ENCODE data around the gene SCIN. TPM values are rescaled to one million over a fixed set of nuclear protein-coding genes. Genes with fewer than 3 reads are reported as not detected.

SCIN gene
- polyA plus RNA-seq, 1 of the 3 experiments (the other 2 are of a cell fraction) = 0.02 TPM

DNA sequence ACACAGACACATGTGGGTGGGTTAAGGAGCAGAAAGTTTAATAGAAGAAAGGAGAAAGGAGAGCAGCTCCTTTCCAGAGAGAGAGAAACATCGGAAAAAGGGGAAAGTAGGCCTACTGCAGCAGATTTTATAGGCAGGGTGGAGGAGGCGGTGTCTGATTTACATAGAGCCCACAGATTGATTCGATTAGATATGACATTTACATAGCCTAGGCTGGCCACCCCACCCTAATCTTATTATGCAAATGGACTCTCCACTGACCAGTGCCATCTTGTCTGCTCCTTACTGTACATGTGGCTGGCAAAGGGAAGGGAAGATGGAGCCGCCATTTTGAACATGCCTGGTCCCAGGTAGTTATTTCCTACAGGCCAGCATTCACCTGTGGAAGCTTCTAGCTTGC, 38.7 kb upstream of the SCIN start (continued):
- TF ChIP-seq, protein P1, sequence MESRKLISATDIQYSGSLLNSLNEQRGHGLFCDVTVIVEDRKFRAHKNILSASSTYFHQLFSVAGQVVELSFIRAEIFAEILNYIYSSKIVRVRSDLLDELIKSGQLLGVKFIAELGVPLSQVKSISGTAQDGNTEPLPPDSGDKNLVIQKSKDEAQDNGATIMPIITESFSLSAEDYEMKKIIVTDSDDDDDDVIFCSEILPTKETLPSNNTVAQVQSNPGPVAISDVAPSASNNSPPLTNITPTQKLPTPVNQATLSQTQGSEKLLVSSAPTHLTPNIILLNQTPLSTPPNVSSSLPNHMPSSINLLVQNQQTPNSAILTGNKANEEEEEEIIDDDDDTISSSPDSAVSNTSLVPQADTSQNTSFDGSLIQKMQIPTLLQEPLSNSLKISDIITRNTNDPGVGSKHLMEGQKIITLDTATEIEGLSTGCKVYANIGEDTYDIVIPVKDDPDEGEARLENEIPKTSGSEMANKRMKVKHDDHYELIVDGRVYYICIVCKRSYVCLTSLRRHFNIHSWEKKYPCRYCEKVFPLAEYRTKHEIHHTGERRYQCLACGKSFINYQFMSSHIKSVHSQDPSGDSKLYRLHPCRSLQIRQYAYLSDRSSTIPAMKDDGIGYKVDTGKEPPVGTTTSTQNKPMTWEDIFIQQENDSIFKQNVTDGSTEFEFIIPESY (IDR thresholded peaks at IDR 0.05; ENCODE audit: borderline replicate concordance, low read depth) = no peak
- no peak for TF ChIP-seq TAF1 (IDR thresholded peaks at IDR 0.05; ENCODE audit: borderline replicate concordance, low read depth, low read length)
- TF ChIP-seq JUND (IDR thresholded peaks at IDR 0.05) = no peak
- TF ChIP-seq GABPA (IDR thresholded peaks at IDR 0.05; ENCODE audit: low read depth) = no peak
- TF ChIP-seq YY1 (IDR thresholded peaks at IDR 0.05; ENCODE audit: low read depth) = no peak
- TF ChIP-seq, protein P2, sequence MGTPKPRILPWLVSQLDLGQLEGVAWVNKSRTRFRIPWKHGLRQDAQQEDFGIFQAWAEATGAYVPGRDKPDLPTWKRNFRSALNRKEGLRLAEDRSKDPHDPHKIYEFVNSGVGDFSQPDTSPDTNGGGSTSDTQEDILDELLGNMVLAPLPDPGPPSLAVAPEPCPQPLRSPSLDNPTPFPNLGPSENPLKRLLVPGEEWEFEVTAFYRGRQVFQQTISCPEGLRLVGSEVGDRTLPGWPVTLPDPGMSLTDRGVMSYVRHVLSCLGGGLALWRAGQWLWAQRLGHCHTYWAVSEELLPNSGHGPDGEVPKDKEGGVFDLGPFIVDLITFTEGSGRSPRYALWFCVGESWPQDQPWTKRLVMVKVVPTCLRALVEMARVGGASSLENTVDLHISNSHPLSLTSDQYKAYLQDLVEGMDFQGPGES (IDR thresholded peaks at IDR 0.05; ENCODE audit: low read depth, low read length) = no peak
- TF ChIP-seq, protein P3, sequence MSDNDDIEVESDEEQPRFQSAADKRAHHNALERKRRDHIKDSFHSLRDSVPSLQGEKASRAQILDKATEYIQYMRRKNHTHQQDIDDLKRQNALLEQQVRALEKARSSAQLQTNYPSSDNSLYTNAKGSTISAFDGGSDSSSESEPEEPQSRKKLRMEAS (IDR thresholded peaks at IDR 0.05; ENCODE audit: low read depth) = no peak
- no peak for TF ChIP-seq TEAD4 (IDR thresholded peaks at IDR 0.05; ENCODE audit: borderline replicate concordance, insufficient read depth)
- TF ChIP-seq FOSL2 (IDR thresholded peaks at IDR 0.05; ENCODE audit: borderline replicate concordance, low read depth) = no peak
- TF ChIP-seq CHD2 (IDR thresholded peaks at IDR 0.05; ENCODE audit: low read length, partially characterized antibody) = no peak
- TF ChIP-seq, protein P4, sequence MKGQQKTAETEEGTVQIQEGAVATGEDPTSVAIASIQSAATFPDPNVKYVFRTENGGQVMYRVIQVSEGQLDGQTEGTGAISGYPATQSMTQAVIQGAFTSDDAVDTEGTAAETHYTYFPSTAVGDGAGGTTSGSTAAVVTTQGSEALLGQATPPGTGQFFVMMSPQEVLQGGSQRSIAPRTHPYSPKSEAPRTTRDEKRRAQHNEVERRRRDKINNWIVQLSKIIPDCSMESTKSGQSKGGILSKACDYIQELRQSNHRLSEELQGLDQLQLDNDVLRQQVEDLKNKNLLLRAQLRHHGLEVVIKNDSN (IDR thresholded peaks at IDR 0.05; ENCODE audit: borderline replicate concordance, low read depth) = no peak
- TF ChIP-seq, protein P5, sequence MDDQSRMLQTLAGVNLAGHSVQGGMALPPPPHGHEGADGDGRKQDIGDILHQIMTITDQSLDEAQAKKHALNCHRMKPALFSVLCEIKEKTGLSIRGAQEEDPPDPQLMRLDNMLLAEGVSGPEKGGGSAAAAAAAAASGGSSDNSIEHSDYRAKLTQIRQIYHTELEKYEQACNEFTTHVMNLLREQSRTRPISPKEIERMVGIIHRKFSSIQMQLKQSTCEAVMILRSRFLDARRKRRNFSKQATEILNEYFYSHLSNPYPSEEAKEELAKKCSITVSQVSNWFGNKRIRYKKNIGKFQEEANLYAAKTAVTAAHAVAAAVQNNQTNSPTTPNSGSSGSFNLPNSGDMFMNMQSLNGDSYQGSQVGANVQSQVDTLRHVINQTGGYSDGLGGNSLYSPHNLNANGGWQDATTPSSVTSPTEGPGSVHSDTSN (IDR thresholded peaks at IDR 0.05) = no peak

- CTCF ChIA-PET = interaction anchor here (0.8 to 3.6 kb wide), 2 partner anchors 9 to 92 kb away, joined by 3 to 28 read pairs; no protein-coding TSS in a partner anchor
- Histone ChIP-seq H3K9ac (no peak overlapping the region), H3K9me2 (no peaks in the 10 kb centered on the region), H3K36me3 (replicated peaks in 1 of 2; ENCODE audit: control insufficient read depth in 1 of 2, insufficient read depth in 2 of 2, low read length in 1 of 2) (no peaks in the 10 kb centered on the region), H3K9me3 (no peaks in the 10 kb centered on the region), H3K4me2 (no peak overlapping the region), H3F3A (replicated peaks; ENCODE audit: insufficient read depth) (no peaks in the 10 kb centered on the region), H4K20me1 (ENCODE audit: insufficient read depth) (no peaks in the 10 kb centered on the region), H3K4me1 (ENCODE audit: control insufficient read depth in 1 of 2, insufficient read depth in 2 of 2, low read depth in 1 of 2, low read length in 1 of 2) (no peaks in the 10 kb centered on the region), H3K79me2 (ENCODE audit: insufficient read depth) (no peaks in the 10 kb centered on the region), H2AFZ (ENCODE audit: low read depth) (no peak overlapping the region), H3K4me3 (ENCODE audit: low read depth in 2 of 2, low read length in 1 of 2) (no peak overlapping the region), H3K27me3 (ENCODE audit: insufficient read depth) (no peaks in the 10 kb centered on the region; the same call in 1 of the 2 replicates), H3K27ac (ENCODE audit: low read depth in 2 of 2, low read length in 1 of 2) (no peak overlapping the region)
- POLR2A ChIA-PET = no interaction called here
- WGBS (ENCODE audit: low lambda C conversion rate) = 28% methylated on average over 2 of the region's 2 CpGs
- DNase-seq = no peak
- TF ChIP-seq RCOR1 (IDR thresholded peaks at IDR 0.05; ENCODE audit: low read length) = no peak
- no peak for TF ChIP-seq FOXJ3 (CRISPR knock-in tag; IDR thresholded peaks at IDR 0.05)
- TF ChIP-seq FOXM1 (IDR thresholded peaks at IDR 0.05; ENCODE audit: low read depth) = no peak
- no peak for TF ChIP-seq RFX5 (IDR thresholded peaks at IDR 0.05; ENCODE audit: low read length)
- no peak for TF ChIP-seq FOSL2 (IDR thresholded peaks at IDR 0.05; ENCODE audit: borderline replicate concordance, low read depth)
- no peak for TF ChIP-seq TEAD4 (IDR thresholded peaks at IDR 0.05; ENCODE audit: borderline replicate concordance, insufficient read depth)
- TF ChIP-seq EZH2phosphoT487 (IDR thresholded peaks at IDR 0.05; ENCODE audit: borderline replicate concordance, low read depth) = no peak
- no peak for TF ChIP-seq ELF1 (IDR thresholded peaks at IDR 0.05)
- TF ChIP-seq MEF2A (IDR thresholded peaks at IDR 0.05; ENCODE audit: borderline replicate concordance, low read depth) = no peak
- TF ChIP-seq, protein P6, sequence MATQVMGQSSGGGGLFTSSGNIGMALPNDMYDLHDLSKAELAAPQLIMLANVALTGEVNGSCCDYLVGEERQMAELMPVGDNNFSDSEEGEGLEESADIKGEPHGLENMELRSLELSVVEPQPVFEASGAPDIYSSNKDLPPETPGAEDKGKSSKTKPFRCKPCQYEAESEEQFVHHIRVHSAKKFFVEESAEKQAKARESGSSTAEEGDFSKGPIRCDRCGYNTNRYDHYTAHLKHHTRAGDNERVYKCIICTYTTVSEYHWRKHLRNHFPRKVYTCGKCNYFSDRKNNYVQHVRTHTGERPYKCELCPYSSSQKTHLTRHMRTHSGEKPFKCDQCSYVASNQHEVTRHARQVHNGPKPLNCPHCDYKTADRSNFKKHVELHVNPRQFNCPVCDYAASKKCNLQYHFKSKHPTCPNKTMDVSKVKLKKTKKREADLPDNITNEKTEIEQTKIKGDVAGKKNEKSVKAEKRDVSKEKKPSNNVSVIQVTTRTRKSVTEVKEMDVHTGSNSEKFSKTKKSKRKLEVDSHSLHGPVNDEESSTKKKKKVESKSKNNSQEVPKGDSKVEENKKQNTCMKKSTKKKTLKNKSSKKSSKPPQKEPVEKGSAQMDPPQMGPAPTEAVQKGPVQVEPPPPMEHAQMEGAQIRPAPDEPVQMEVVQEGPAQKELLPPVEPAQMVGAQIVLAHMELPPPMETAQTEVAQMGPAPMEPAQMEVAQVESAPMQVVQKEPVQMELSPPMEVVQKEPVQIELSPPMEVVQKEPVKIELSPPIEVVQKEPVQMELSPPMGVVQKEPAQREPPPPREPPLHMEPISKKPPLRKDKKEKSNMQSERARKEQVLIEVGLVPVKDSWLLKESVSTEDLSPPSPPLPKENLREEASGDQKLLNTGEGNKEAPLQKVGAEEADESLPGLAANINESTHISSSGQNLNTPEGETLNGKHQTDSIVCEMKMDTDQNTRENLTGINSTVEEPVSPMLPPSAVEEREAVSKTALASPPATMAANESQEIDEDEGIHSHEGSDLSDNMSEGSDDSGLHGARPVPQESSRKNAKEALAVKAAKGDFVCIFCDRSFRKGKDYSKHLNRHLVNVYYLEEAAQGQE (IDR thresholded peaks at IDR 0.05; ENCODE audit: low read depth, low read length) = no peak
- TF ChIP-seq TCF12 (IDR thresholded peaks at IDR 0.05) = no peak
- TF ChIP-seq SMC3 (IDR thresholded peaks at IDR 0.05; ENCODE audit: low read depth, low read length) = no peak
- TF ChIP-seq, protein P4 (IDR thresholded peaks at IDR 0.05; ENCODE audit: borderline replicate concordance, low read depth) = no peak
- TF ChIP-seq EP300 (IDR thresholded peaks at IDR 0.05; ENCODE audit: borderline replicate concordance in 1 of 2, low read depth in 1 of 2, low read length in 1 of 2) = no peak
Observed at GRCh38 chr7:12534046-12534445, 36.5 kb upstream of the SCIN start.

Measured in SK-N-SH (cell line).